Measurements from ENCODE around the gene TMEM80. TPM values are rescaled to one million over a fixed set of nuclear protein-coding genes. Genes with fewer than 3 reads are reported as not detected.

Gene TMEM80
- total and polyA plus RNA-seq, 9 of the 15 experiments (the other 6 are each of a cell fraction or from before 2014, with no cell fraction given), result 5.1 to 30.1 (median 12.4) TPM

- TF ChIP-seq SIN3A (IDR thresholded peaks at IDR 0.05; ENCODE audit: borderline replicate concordance in 2 of 2, control insufficient read depth in 1 of 2, low read depth in 2 of 2, low read length in 2 of 2), result peak; percentile 32 to 83; a peak in 2 of 4 replicates
- TF ChIP-seq RBFOX2 (IDR thresholded peaks at IDR 0.05; ENCODE audit: low read depth, low read length), result peak; percentile 61
- TF ChIP-seq HMGN3 (IDR thresholded peaks at IDR 0.05; ENCODE audit: borderline replicate concordance, extremely low read depth, insufficient read length, low read depth, low read length), result peak; percentile 85
- peak in 1 of 2 experiments; percentile 28; a peak in 1 of 4 replicates for TF ChIP-seq ETV6 (IDR thresholded peaks at IDR 0.05; ENCODE audit: borderline replicate concordance in 1 of 2, low read depth in 2 of 2, low read length in 1 of 2)
- no peak for TF ChIP-seq ETV6 (CRISPR knock-in tag; IDR thresholded peaks at IDR 0.05; ENCODE audit: borderline replicate concordance)
- TF ChIP-seq, protein P1, sequence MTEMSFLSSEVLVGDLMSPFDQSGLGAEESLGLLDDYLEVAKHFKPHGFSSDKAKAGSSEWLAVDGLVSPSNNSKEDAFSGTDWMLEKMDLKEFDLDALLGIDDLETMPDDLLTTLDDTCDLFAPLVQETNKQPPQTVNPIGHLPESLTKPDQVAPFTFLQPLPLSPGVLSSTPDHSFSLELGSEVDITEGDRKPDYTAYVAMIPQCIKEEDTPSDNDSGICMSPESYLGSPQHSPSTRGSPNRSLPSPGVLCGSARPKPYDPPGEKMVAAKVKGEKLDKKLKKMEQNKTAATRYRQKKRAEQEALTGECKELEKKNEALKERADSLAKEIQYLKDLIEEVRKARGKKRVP (CRISPR knock-in tag; IDR thresholded peaks at IDR 0.05), result 0 out of 2 replicates have a peak, but pooled peaks have one; percentile 44
- TF ChIP-seq MBD1 (CRISPR knock-in tag; IDR thresholded peaks at IDR 0.05), result no peak
- no peak for TF ChIP-seq TAL1 (IDR thresholded peaks at IDR 0.05)
- TF ChIP-seq NFE2 (IDR thresholded peaks at IDR 0.05; ENCODE audit: low read depth), result peak; percentile 15
- TF ChIP-seq EP300 (IDR thresholded peaks at IDR 0.05; ENCODE audit: low read length), result no peak
- TF ChIP-seq SRF (CRISPR knock-in tag; IDR thresholded peaks at IDR 0.05), result peak in 1 of 2 experiments; percentile 66; a peak in 1 of 4 replicates
- TF ChIP-seq CCNT2 (IDR thresholded peaks at IDR 0.05; ENCODE audit: borderline replicate concordance, extremely low read depth, insufficient read length, low read depth, low read length), result peak; percentile 51
- 0 out of 2 replicates have a peak, but pooled peaks have one; percentile 29 for TF ChIP-seq ZC3H11A (IDR thresholded peaks at IDR 0.05; ENCODE audit: low read depth, low read length)
- peak; percentile 94 for TF ChIP-seq ZEB2 (IDR thresholded peaks at IDR 0.05)
- TF ChIP-seq U2AF1 (optimal IDR thresholded peaks at IDR 0.05; ENCODE audit: low read depth, low read length), result no peak
- no peak for TF ChIP-seq ZKSCAN3 (CRISPR knock-in tag; IDR thresholded peaks at IDR 0.05)
- TF ChIP-seq POU5F1 (IDR thresholded peaks at IDR 0.05; ENCODE audit: borderline replicate concordance, low read depth, low read length, partially characterized antibody), result no peak
- no peak for TF ChIP-seq NFATC3 (IDR thresholded peaks at IDR 0.05)
- peak; percentile 92 for TF ChIP-seq SP1 (CRISPR knock-in tag; IDR thresholded peaks at IDR 0.05)
- no peak for TF ChIP-seq HDAC2 (IDR thresholded peaks at IDR 0.05)
- 0 out of 2 replicates have a peak, but pooled peaks have one; percentile 38 for TF ChIP-seq TCF7 (IDR thresholded peaks at IDR 0.05; ENCODE audit: borderline replicate concordance)
- no peak for TF ChIP-seq HDAC3 (IDR thresholded peaks at IDR 0.05; ENCODE audit: borderline replicate concordance, partially characterized antibody)
- TF ChIP-seq STAT5A (IDR thresholded peaks at IDR 0.05; ENCODE audit: borderline replicate concordance, low read length), result peak; percentile 15; the same call in 1 of the 2 replicates
- peak; percentile 85 for TF ChIP-seq BHLHE40 (IDR thresholded peaks at IDR 0.05; ENCODE audit: low read length)
- peak; percentile 69 to 73; a peak in 3 of 4 replicates for TF ChIP-seq TEAD1 (CRISPR knock-in tag; IDR thresholded peaks at IDR 0.05)
- TF ChIP-seq CREM (IDR thresholded peaks at IDR 0.05; ENCODE audit: low read depth), result peak; percentile 67
- 0 out of 2 replicates have a peak, but pooled peaks have one; percentile 20 for TF ChIP-seq CBX1 (IDR thresholded peaks at IDR 0.05; ENCODE audit: low read depth)
Observed at GRCh38 chr11:727859-728748, 32.5 kb downstream of the TMEM80 start (continued).
